ENCODE results near the gene NDUFS8. TPM values are rescaled to one million over a fixed set of nuclear protein-coding genes. Genes with fewer than 3 reads are reported as not detected.
A peak's percentile ranks its signal among the peaks of the same experiment; 100 is the strongest.

NDUFS8 gene
- total and polyA plus RNA-seq, 2 donors: 84.1 to 145 TPM

- no peak for DNase-seq (ENCODE audit: low read depth in 6 of 9, low spot score in 9 of 9)
- Histone ChIP-seq H3K4me3 (ENCODE audit: low read length in 2 of 2) (no peak overlapping the region), H3K4me1 (ENCODE audit: control insufficient read depth in 2 of 2, insufficient read depth in 2 of 2, low read length in 2 of 2) (peaks cover 21 to 52% of the 10 kb centered on the region in 2 donors), H3K36me3 (ENCODE audit: control insufficient read depth in 2 of 2, insufficient read depth in 2 of 2, low read length in 1 of 2) (peaks cover 21 to 38% of the 10 kb centered on the region in 2 donors), H3K27ac (ENCODE audit: low read depth in 1 of 2, low read length in 1 of 2) (peak overlapping the region; percentile 43 to 66), H3K27me3 (ENCODE audit: control insufficient read depth in 2 of 2, insufficient read depth in 1 of 2, low read length in 1 of 2) (no peaks in the 10 kb centered on the region), H3K9me3 (ENCODE audit: control insufficient read depth in 2 of 2, insufficient read depth in 1 of 2, low read length in 1 of 2) (peaks cover 0 to 4% of the 10 kb centered on the region in 2 donors)
- WGBS: 57% methylated on average over 14 of the region's 14 CpGs
Measured at GRCh38 chr11:68036717-68037239, 6.3 kb downstream of the NDUFS8 start.

- no peak for DNase-seq (ENCODE audit: low read depth in 6 of 9, low spot score in 9 of 9)
- Histone ChIP-seq H3K9me3 (ENCODE audit: control insufficient read depth in 2 of 2, insufficient read depth in 1 of 2, low read length in 1 of 2) (peaks cover 0 to 4% of the 10 kb centered on the region in 2 donors), H3K27me3 (ENCODE audit: control insufficient read depth in 2 of 2, insufficient read depth in 1 of 2, low read length in 1 of 2) (no peaks in the 10 kb centered on the region), H3K4me1 (ENCODE audit: control insufficient read depth in 2 of 2, insufficient read depth in 2 of 2, low read length in 2 of 2) (peaks cover 17 to 51% of the 10 kb centered on the region in 2 donors), H3K4me3 (ENCODE audit: low read length in 2 of 2) (no peak overlapping the region), H3K27ac (ENCODE audit: low read depth in 1 of 2, low read length in 1 of 2) (peak overlapping the region in 1 of 2 donors; percentile 54), H3K36me3 (ENCODE audit: control insufficient read depth in 2 of 2, insufficient read depth in 2 of 2, low read length in 1 of 2) (peaks cover 21 to 38% of the 10 kb centered on the region in 2 donors)
- 83% methylated on average over 20 of the region's 20 CpGs for WGBS
Measured at GRCh38 chr11:68037411-68038225, 7.1 kb downstream of the NDUFS8 start.

GRCh38 chr11:68038226-68038717 lies 7.8 kb downstream of the NDUFS8 start:
- WGBS: 87% methylated on average over 13 of the region's 13 CpGs
- Histone ChIP-seq H3K9me3 (ENCODE audit: control insufficient read depth in 2 of 2, insufficient read depth in 1 of 2, low read length in 1 of 2) (peaks cover 0 to 4% of the 10 kb centered on the region in 2 donors), H3K27me3 (ENCODE audit: control insufficient read depth in 2 of 2, insufficient read depth in 1 of 2, low read length in 1 of 2) (no peaks in the 10 kb centered on the region), H3K27ac (ENCODE audit: low read depth in 1 of 2, low read length in 1 of 2) (peak overlapping the region; percentile 28 to 64), H3K36me3 (ENCODE audit: control insufficient read depth in 2 of 2, insufficient read depth in 2 of 2, low read length in 1 of 2) (peaks cover 15 to 38% of the 10 kb centered on the region in 2 donors), H3K4me3 (ENCODE audit: low read length in 2 of 2) (peak overlapping the region; percentile 68), H3K4me1 (ENCODE audit: control insufficient read depth in 2 of 2, insufficient read depth in 2 of 2, low read length in 2 of 2) (peaks cover 17 to 51% of the 10 kb centered on the region in 2 donors)
- DNase-seq (ENCODE audit: low read depth in 6 of 9, low spot score in 9 of 9): no peak

GRCh38 chr11:68038718-68039525 lies 8.4 kb downstream of the NDUFS8 start, which contains the start of gene TCIRG1:
Gene TCIRG1, plus strand, starts transcription at chr11:68039025. Its CDS starts 2,247 bp downstream, at chr11:68041272.
- peak in 5 of 9 donors; percentile 34 to 66 (median 50) for DNase-seq (ENCODE audit: low read depth in 6 of 9, low spot score in 9 of 9)
- 15% methylated on average over 51 of the region's 51 CpGs for WGBS
- H3K36me3 ChIP-seq (ENCODE audit: control insufficient read depth in 2 of 2, insufficient read depth in 2 of 2, low read length in 1 of 2): peaks cover 10 to 38% of the 10 kb centered on the region in 2 donors
- peak within 1 kb of the TSS; percentile 64 to 85 for H3K27ac ChIP-seq (ENCODE audit: low read depth in 1 of 2, low read length in 1 of 2)
- H3K9me3 ChIP-seq (ENCODE audit: control insufficient read depth in 2 of 2, insufficient read depth in 1 of 2, low read length in 1 of 2): peaks cover 0 to 4% of the 10 kb centered on the region in 2 donors
- peak within 1 kb of the TSS; percentile 68 for H3K4me3 ChIP-seq (ENCODE audit: low read length in 2 of 2)
- peaks cover 17 to 51% of the 10 kb centered on the region in 2 donors for H3K4me1 ChIP-seq (ENCODE audit: control insufficient read depth in 2 of 2, insufficient read depth in 2 of 2, low read length in 2 of 2)
- H3K27me3 ChIP-seq (ENCODE audit: control insufficient read depth in 2 of 2, insufficient read depth in 1 of 2, low read length in 1 of 2): no peaks in the 10 kb centered on the region

GRCh38 chr11:68039526-68040086 lies 9.1 kb downstream of the NDUFS8 start:
- peak in 2 of 9 donors; percentile 14 to 22 for DNase-seq (ENCODE audit: low read depth in 6 of 9, low spot score in 9 of 9)
- Histone ChIP-seq H3K27me3 (ENCODE audit: control insufficient read depth in 2 of 2, insufficient read depth in 1 of 2, low read length in 1 of 2) (no peaks in the 10 kb centered on the region), H3K36me3 (ENCODE audit: control insufficient read depth in 2 of 2, insufficient read depth in 2 of 2, low read length in 1 of 2) (peaks cover 9 to 40% of the 10 kb centered on the region in 2 donors), H3K27ac (ENCODE audit: low read depth in 1 of 2, low read length in 1 of 2) (peak overlapping the region; percentile 48 to 85), H3K4me3 (ENCODE audit: low read length in 2 of 2) (peak overlapping the region; percentile 68), H3K4me1 (ENCODE audit: control insufficient read depth in 2 of 2, insufficient read depth in 2 of 2, low read length in 2 of 2) (peaks cover 17 to 51% of the 10 kb centered on the region in 2 donors), H3K9me3 (ENCODE audit: control insufficient read depth in 2 of 2, insufficient read depth in 1 of 2, low read length in 1 of 2) (peaks cover 0 to 4% of the 10 kb centered on the region in 2 donors)
- 60% methylated on average over 10 of the region's 10 CpGs for WGBS

- Histone ChIP-seq H3K27ac (ENCODE audit: low read depth in 1 of 2, low read length in 1 of 2) (peak overlapping the region; percentile 48 to 85), H3K9me3 (ENCODE audit: control insufficient read depth in 2 of 2, insufficient read depth in 1 of 2, low read length in 1 of 2) (peaks cover 0 to 4% of the 10 kb centered on the region in 2 donors), H3K36me3 (ENCODE audit: control insufficient read depth in 2 of 2, insufficient read depth in 2 of 2, low read length in 1 of 2) (peaks cover 11 to 47% of the 10 kb centered on the region in 2 donors), H3K27me3 (ENCODE audit: control insufficient read depth in 2 of 2, insufficient read depth in 1 of 2, low read length in 1 of 2) (no peaks in the 10 kb centered on the region), H3K4me3 (ENCODE audit: low read length in 2 of 2) (peak overlapping the region; percentile 68), H3K4me1 (ENCODE audit: control insufficient read depth in 2 of 2, insufficient read depth in 2 of 2, low read length in 2 of 2) (peaks cover 17 to 51% of the 10 kb centered on the region in 2 donors)
- WGBS: 9% methylated on average over 22 of the region's 22 CpGs
- peak in 4 of 9 donors; percentile 34 to 76 (median 54) for DNase-seq (ENCODE audit: low read depth in 6 of 9, low spot score in 9 of 9)
Measured at GRCh38 chr11:68040101-68040956, 9.8 kb downstream of the NDUFS8 start.

GRCh38 chr11:68040957-68041591 lies 10.6 kb downstream of the NDUFS8 start:
- peaks cover 15 to 54% of the 10 kb centered on the region in 2 donors for H3K36me3 ChIP-seq (ENCODE audit: control insufficient read depth in 2 of 2, insufficient read depth in 2 of 2, low read length in 1 of 2)
- peaks cover 0 to 4% of the 10 kb centered on the region in 2 donors for H3K9me3 ChIP-seq (ENCODE audit: control insufficient read depth in 2 of 2, insufficient read depth in 1 of 2, low read length in 1 of 2)
- DNase-seq (ENCODE audit: low read depth in 6 of 9, low spot score in 9 of 9): no peak
- H3K4me3 ChIP-seq (ENCODE audit: low read length in 2 of 2): peak overlapping the region; percentile 68
- WGBS: 85% methylated on average over 23 of the region's 23 CpGs
- peaks cover 17 to 51% of the 10 kb centered on the region in 2 donors for H3K4me1 ChIP-seq (ENCODE audit: control insufficient read depth in 2 of 2, insufficient read depth in 2 of 2, low read length in 2 of 2)
- peak overlapping the region; percentile 48 to 85 for H3K27ac ChIP-seq (ENCODE audit: low read depth in 1 of 2, low read length in 1 of 2)
- no peaks in the 10 kb centered on the region for H3K27me3 ChIP-seq (ENCODE audit: control insufficient read depth in 2 of 2, insufficient read depth in 1 of 2, low read length in 1 of 2)

All from thymus (tissue), 11 donors.